ENCODE measurements around the gene TBC1D10A. TPM values are rescaled to one million over a fixed set of nuclear protein-coding genes. Genes with fewer than 3 reads are reported as not detected.

The TBC1D10A gene
- total RNA-seq, 3 donors from 2014 or later, result 29.7 to 41.4 (median 32.2) TPM

DNA sequence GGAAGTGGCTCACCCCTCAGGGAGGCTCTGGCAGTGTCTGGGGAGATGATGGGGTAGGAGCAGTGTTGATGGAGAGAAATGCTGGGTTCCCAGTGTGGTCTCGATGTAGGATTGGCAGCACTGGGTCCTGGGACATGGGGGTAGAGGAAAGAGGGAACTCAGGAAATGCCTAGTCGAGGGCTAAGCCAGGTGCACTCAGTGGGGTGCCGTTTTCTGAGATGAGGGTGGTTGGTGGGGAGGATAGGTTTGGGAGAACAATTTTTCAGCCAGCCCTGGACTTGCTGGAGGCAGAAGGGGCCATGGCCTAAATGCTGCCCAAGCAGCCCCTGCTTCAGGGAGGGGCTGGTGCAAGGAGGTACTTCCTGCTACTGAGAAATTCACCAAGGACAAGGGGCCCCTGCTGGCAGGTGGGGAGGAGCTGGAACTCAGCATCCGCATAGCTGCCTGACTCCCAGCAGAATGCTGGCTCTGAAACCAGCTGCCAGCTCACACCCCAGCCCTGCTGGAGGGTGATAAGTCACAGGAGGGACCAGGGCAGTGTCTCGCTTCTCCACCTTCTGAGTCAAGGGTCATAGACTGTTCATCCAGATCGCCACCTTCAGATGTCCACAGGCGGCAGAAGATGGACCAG is 36.0 kb upstream of the TBC1D10A start:
- intact Hi-C loops (cut with DNase I, micrococcal nuclease), result no loop called here

DNA sequence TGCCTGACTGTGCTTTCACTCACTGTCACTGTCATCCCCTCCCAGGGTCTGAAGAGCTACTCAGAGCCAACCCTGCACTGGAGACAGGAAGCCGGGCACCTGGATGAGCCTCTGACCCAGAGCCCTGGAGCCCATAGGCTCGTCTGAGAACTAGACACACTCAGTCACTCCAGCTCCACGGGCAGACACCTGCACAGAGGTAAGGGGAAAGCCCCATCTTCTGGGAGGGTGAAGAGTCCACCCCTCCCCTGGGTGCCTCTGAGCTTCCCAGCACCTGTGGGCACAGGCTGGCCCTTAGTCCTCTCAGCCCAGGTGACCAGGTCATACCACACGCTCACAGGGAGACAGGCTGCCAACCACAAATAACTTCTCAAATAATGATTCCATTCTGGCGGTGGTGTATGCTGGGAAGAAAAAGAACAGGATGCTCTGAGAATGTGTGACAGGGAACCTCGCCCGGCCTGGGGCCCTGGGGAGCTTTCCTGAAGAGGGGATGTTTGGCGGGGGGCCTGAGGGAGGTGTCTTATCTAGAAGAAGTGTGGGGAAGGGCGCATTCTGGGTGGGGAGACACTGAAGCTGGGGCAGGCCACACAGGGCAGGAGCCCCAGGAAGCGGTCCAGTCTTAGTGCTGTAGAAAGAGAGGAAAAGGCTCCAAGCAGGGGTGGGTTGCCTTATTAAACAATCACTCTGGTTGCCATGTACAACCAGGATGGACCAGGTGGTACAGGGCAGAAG is 35.3 kb upstream of the TBC1D10A start:
- H3K4me3 ChIP-seq, result no peak overlapping the region
- TF ChIP-seq, protein P1, sequence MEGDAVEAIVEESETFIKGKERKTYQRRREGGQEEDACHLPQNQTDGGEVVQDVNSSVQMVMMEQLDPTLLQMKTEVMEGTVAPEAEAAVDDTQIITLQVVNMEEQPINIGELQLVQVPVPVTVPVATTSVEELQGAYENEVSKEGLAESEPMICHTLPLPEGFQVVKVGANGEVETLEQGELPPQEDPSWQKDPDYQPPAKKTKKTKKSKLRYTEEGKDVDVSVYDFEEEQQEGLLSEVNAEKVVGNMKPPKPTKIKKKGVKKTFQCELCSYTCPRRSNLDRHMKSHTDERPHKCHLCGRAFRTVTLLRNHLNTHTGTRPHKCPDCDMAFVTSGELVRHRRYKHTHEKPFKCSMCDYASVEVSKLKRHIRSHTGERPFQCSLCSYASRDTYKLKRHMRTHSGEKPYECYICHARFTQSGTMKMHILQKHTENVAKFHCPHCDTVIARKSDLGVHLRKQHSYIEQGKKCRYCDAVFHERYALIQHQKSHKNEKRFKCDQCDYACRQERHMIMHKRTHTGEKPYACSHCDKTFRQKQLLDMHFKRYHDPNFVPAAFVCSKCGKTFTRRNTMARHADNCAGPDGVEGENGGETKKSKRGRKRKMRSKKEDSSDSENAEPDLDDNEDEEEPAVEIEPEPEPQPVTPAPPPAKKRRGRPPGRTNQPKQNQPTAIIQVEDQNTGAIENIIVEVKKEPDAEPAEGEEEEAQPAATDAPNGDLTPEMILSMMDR (IDR thresholded peaks at IDR 0.05), result no peak
- DNase-seq, result no peak
- no peaks in the 10 kb centered on the region for H3K36me3 ChIP-seq (ENCODE audit: low read depth)
- ATAC-seq, result no peak
- intact Hi-C loops (cut with DNase I, micrococcal nuclease), result no loop called here
- no peaks in the 10 kb centered on the region for H3K9me3 ChIP-seq
- peaks cover 4% of the 10 kb centered on the region for H3K4me1 ChIP-seq (ENCODE audit: low read depth)

More for the DNA sequence above, 36.0 kb upstream of the TBC1D10A start:
- Histone ChIP-seq H3K4me1 (ENCODE audit: low read depth) (no peaks in the 10 kb centered on the region), H3K4me3 (no peak overlapping the region), H3K36me3 (ENCODE audit: low read depth) (no peaks in the 10 kb centered on the region), H3K9me3 (no peaks in the 10 kb centered on the region)
- DNase-seq, result no peak
- ATAC-seq, result no peak
- TF ChIP-seq, protein P1 (IDR thresholded peaks at IDR 0.05), result no peak

DNA sequence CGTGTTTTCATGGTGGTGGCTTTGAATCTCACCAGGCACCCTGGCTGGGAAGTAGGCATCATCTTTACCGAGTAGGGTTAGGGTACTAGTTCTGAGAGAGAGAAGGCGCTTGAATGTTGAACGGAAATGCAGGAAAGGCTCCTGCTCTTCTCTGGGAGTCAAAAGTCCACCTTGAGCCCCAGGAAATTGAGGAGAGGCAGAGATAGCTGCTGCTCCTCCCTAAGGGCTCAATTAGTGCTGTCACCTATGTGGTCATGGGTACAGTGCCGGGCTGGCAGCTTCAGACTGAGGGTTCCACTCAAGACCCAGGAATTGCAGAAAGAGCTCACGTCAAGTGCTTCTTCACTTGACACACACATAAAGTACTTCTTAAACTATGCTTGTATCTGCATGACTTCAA is 31.8 kb upstream of the TBC1D10A start:
- Histone ChIP-seq H3K9me3 (no peaks in the 10 kb centered on the region), H3K36me3 (ENCODE audit: low read depth) (no peaks in the 10 kb centered on the region), H3K4me1 (ENCODE audit: low read depth) (peaks cover 24% of the 10 kb centered on the region), H3K4me3 (no peak overlapping the region)
- DNase-seq (no peak), ATAC-seq (no peak)
- TF ChIP-seq, protein P1 (IDR thresholded peaks at IDR 0.05), result no peak
- intact Hi-C loops (cut with DNase I, micrococcal nuclease), result no loop called here

DNA sequence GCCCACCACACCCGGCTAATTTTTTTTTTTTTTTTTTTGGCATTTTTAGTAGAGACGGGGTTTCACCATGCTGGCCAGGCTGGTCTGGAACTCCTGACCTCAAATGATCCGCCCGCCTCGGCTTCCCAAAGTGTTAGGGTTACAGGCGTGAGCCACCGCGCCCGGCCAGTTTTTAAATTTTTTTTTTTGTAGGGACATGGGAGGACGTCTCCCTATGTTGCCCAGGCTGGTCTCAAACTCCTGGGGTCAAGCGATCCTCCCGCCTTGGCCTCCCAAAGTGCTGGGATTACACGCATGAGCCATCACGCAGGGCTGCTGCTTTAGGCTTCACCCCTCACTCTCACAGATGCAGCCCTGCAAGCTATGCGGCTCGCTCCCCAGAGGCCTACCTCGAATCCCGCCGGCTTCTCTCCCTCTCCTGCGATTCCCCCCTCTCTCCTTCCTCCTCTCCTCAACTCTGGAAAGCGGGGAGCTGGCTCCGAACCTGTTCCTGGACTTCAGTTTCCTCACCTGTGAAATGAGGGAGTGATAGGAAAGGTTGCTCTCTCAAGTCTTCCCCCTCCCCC is 31.0 kb upstream of the TBC1D10A start:
- H3K9me3 ChIP-seq, result no peaks in the 10 kb centered on the region
- intact Hi-C loops (cut with DNase I, micrococcal nuclease), result no loop called here
- no peaks in the 10 kb centered on the region for H3K36me3 ChIP-seq (ENCODE audit: low read depth)
- no peak for DNase-seq
- TF ChIP-seq, protein P1 (IDR thresholded peaks at IDR 0.05), result no peak
- peaks cover 24% of the 10 kb centered on the region for H3K4me1 ChIP-seq (ENCODE audit: low read depth)
- ATAC-seq, result no peak
- H3K4me3 ChIP-seq, result no peak overlapping the region

DNA sequence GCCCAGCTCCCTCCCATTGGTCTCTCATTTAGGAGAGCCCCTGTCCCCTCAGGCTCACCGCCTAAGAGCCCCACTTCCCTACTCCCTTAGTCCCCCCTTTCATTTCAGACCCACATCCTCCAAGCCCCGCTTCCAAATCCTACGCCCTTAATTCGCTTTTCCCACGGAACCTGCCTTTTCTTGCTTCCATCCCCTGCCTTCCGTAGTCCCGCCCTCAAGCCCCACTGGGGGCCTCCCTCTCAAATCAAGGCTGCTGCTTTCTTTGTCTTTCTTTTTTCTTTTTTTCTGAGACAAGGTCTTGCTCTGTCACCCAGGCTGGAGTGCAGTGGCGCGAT is 30.5 kb upstream of the TBC1D10A start:
- Histone ChIP-seq H3K36me3 (ENCODE audit: low read depth) (no peaks in the 10 kb centered on the region), H3K4me1 (ENCODE audit: low read depth) (peaks cover 24% of the 10 kb centered on the region), H3K4me3 (peak overlapping the region; percentile 56), H3K9me3 (no peaks in the 10 kb centered on the region)
- ATAC-seq, result no peak
- intact Hi-C loops (cut with DNase I, micrococcal nuclease), result no loop called here
- TF ChIP-seq, protein P1 (IDR thresholded peaks at IDR 0.05), result no peak
- DNase-seq, result no peak
